ENCODE data around the gene EXTL2. TPM values are rescaled to one million over a fixed set of nuclear protein-coding genes. Genes with fewer than 3 reads are reported as not detected.
"Not testable (repeated sequence)": the region's sequence is repeated elsewhere in the genome, so short reads cannot be mapped to it uniquely, and the experiment has no call there.

Gene EXTL2
- total RNA-seq, 1 experiment from 2014 or later, result 21.1 TPM

DNA sequence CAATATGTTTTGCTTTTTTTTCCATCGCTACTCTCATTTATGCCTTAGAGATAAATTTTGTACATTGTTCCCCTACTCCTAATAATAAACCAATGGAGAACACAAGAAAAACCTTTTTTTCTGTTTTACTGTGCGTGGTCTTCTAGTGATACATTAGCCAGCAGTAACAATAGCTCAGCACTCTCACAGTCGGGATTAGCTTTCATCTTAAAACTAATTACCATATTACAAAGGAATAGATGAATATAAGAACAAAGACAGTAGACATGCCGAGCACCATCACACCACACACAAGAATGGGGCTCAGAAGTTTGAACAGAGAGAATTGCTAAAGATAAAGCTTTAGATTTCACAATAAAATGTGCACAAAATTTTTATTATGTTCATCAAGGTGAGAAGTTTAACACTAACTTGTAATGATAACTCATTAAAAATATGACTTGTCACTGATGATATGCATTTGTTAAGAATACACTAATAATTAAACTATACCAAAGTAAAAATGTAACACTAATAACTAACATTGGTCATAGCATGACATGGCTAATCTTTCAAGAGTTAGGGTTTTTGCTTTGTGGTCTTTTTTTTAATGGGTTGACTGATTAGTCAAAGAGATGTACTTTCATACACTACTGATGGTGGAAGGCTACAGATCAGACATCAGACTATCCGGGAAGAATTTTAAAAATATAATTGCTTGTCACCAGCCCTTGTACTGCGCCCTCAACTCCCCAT, 61.8 kb downstream of the EXTL2 start:
- ATAC-seq (no peak), DNase-seq (ENCODE audit: low read depth, low spot score) (no peak)
- CTCF ChIA-PET, result interaction anchor here (0.7 kb wide), 1 partner anchor 36 kb away, joined by 3 read pairs; no protein-coding TSS in a partner anchor
- Histone ChIP-seq H3K27ac (ENCODE audit: low read depth, low read length) (no peak overlapping the region), H3K4me1 (ENCODE audit: control insufficient read depth in 1 of 2, insufficient read depth in 2 of 2, low read length in 2 of 2) (no peaks in the 10 kb centered on the region), H3K9ac (ENCODE audit: low read length) (no peak overlapping the region), H3K4me3 (replicated peaks in 1 of 2; ENCODE audit: low read depth in 1 of 2, low read length in 2 of 2) (no peak overlapping the region), H3K79me2 (ENCODE audit: insufficient read depth, low read length) (no peaks in the 10 kb centered on the region), H3K9me2 (ENCODE audit: insufficient read depth) (no peaks in the 10 kb centered on the region), H4K20me1 (ENCODE audit: insufficient read depth) (no peaks in the 10 kb centered on the region), H3K27me3 (ENCODE audit: insufficient read depth, low read length) (no peaks in the 10 kb centered on the region), H3K9me3 (ENCODE audit: control insufficient read depth in 1 of 2, insufficient read depth in 1 of 2, low read depth in 1 of 2, low read length in 2 of 2) (no peaks in the 10 kb centered on the region), H3K4me2 (ENCODE audit: low read length) (no peak overlapping the region), H3K36me3 (ENCODE audit: control insufficient read depth in 1 of 2, insufficient read depth in 2 of 2, low read length in 2 of 2) (no peaks in the 10 kb centered on the region), H2AFZ (ENCODE audit: low read depth, low read length, poor library complexity, severe bottlenecking) (no peak overlapping the region)
- RAD21 ChIA-PET (ENCODE audit: low non-redundant PET in 1 of 2, low total read pairs in 2 of 2, uncharacterized antibody in 2 of 2, unreplicated experiment in 2 of 2), result no interaction called here
- POLR2A ChIA-PET, result no interaction called here
- intact Hi-C loops (cut with micrococcal nuclease), result no loop called here
- no peak for TF ChIP-seq POLR2AphosphoS5 (IDR thresholded peaks at IDR 0.05; ENCODE audit: low read depth, low read length)
- TF ChIP-seq ZFX (IDR thresholded peaks at IDR 0.05), result no peak
- TF ChIP-seq, protein P1, sequence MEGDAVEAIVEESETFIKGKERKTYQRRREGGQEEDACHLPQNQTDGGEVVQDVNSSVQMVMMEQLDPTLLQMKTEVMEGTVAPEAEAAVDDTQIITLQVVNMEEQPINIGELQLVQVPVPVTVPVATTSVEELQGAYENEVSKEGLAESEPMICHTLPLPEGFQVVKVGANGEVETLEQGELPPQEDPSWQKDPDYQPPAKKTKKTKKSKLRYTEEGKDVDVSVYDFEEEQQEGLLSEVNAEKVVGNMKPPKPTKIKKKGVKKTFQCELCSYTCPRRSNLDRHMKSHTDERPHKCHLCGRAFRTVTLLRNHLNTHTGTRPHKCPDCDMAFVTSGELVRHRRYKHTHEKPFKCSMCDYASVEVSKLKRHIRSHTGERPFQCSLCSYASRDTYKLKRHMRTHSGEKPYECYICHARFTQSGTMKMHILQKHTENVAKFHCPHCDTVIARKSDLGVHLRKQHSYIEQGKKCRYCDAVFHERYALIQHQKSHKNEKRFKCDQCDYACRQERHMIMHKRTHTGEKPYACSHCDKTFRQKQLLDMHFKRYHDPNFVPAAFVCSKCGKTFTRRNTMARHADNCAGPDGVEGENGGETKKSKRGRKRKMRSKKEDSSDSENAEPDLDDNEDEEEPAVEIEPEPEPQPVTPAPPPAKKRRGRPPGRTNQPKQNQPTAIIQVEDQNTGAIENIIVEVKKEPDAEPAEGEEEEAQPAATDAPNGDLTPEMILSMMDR (IDR thresholded peaks at IDR 0.05 in 2 of 3, conservative IDR thresholded peaks at IDR 0.05 in 1 of 3; ENCODE audit: borderline replicate concordance in 1 of 3, insufficient read depth in 1 of 3, low read depth in 2 of 3, low read length in 2 of 3), result no peak
- TF ChIP-seq EZH2 (IDR thresholded peaks at IDR 0.05), result no peak
- no peak for TF ChIP-seq SP1 (IDR thresholded peaks at IDR 0.05; ENCODE audit: low read depth)
- TF ChIP-seq, protein P2, sequence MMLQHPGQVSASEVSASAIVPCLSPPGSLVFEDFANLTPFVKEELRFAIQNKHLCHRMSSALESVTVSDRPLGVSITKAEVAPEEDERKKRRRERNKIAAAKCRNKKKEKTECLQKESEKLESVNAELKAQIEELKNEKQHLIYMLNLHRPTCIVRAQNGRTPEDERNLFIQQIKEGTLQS (IDR thresholded peaks at IDR 0.05), result no peak
- TF ChIP-seq RAD21 (IDR thresholded peaks at IDR 0.05; ENCODE audit: low read depth), result no peak
- TF ChIP-seq YY1 (IDR thresholded peaks at IDR 0.05; ENCODE audit: extremely low read depth, insufficient replicate concordance, low read depth, low read length), result no peak
- no peak for TF ChIP-seq SIN3A (IDR thresholded peaks at IDR 0.05; ENCODE audit: low read depth)
- TF ChIP-seq CBX3 (IDR thresholded peaks at IDR 0.05; ENCODE audit: low read depth), result no peak
- TF ChIP-seq POLR2A (IDR thresholded peaks at IDR 0.05; ENCODE audit: borderline replicate concordance, extremely low read depth, insufficient read depth, insufficient read length), result no peak
- no TSS peak for BruUV-seq (replicated peaks)

DNA sequence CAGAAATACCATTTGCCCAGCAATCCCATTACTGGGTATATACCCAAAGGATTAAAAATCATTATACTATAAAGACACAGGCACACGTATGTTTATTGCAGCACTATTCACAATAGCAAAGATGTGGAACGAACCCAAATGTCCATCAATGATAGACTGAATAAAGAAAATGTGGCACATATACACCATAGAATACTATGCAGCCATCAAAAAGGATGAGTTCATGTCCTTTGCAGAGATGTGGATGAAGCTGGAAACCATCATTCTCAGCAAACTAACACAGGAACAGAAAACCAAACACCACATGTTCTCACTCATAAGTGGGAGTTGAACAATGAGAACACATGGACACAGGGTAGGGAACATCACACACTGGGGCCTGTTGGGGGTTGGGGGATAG, 69.0 kb downstream of the EXTL2 start:
- POLR2A ChIA-PET; H2AFZ ChIP-seq (ENCODE audit: low read depth, low read length, poor library complexity, severe bottlenecking); H3K9ac ChIP-seq (ENCODE audit: low read length); H3K4me1 ChIP-seq (ENCODE audit: control insufficient read depth in 1 of 2, insufficient read depth in 2 of 2, low read length in 2 of 2); CTCF ChIA-PET; DNase-seq (ENCODE audit: low read depth, low spot score); H4K20me1 ChIP-seq (ENCODE audit: insufficient read depth); H3K4me2 ChIP-seq (ENCODE audit: low read length); H3K27ac ChIP-seq (ENCODE audit: low read depth, low read length); H3K79me2 ChIP-seq (ENCODE audit: insufficient read depth, low read length); H3K4me3 ChIP-seq (replicated peaks in 1 of 2; ENCODE audit: low read depth in 1 of 2, low read length in 2 of 2); H3K36me3 ChIP-seq (ENCODE audit: control insufficient read depth in 1 of 2, insufficient read depth in 2 of 2, low read length in 2 of 2); ATAC-seq; intact Hi-C loops (cut with micrococcal nuclease); H3K9me2 ChIP-seq (ENCODE audit: insufficient read depth); RAD21 ChIA-PET (ENCODE audit: low non-redundant PET in 1 of 2, low total read pairs in 2 of 2, uncharacterized antibody in 2 of 2, unreplicated experiment in 2 of 2); H3K9me3 ChIP-seq (ENCODE audit: control insufficient read depth in 1 of 2, insufficient read depth in 1 of 2, low read depth in 1 of 2, low read length in 2 of 2); H3K27me3 ChIP-seq (ENCODE audit: insufficient read depth, low read length); BruUV-seq (replicated peaks): not testable (repeated sequence)
